SU-DHL-6 (cell line): Measurements from ENCODE around the gene MEF2C.
A peak's percentile ranks its signal among the peaks of the same experiment; 100 is the strongest.

Experiments
- H2AFZ ChIP-seq: fragments of 200-600 bp; sonication (generic); 2 replicates; pipeline ENCODE4 v1.6.1; 2014; ENCODE audit warnings: low read depth, mild to moderate bottlenecking, moderate library complexity, mixed read lengths, antibody characterized with exemption, low read length; ENCODE audit not compliant: severe bottlenecking
- H3F3A ChIP-seq: fragments of 200-600 bp; shearing (Covaris generic); 2 replicates; pipeline ENCODE4 v1.6.0; 2016; ENCODE audit warnings: antibody characterized with exemption, mild to moderate bottlenecking; ENCODE audit not compliant: insufficient read depth
- H3K27ac ChIP-seq: fragments of 200-600 bp; sonication (generic); 2 replicates; pipeline ENCODE4 v1.5.1; 2016; ENCODE audit warnings: low read depth, mild to moderate bottlenecking, low read length, moderate library complexity, mixed read lengths
- H3K27me3 ChIP-seq: fragments of 200-600 bp; sonication (generic), shearing (Covaris generic); 2 replicates; pipeline ENCODE4 v1.6.0; 2014; ENCODE audit warnings: mild to moderate bottlenecking, low read length
- H3K36me3 ChIP-seq: fragments of 200-600 bp; sonication (generic); 2 replicates; pipeline ENCODE4 v1.6.1; 2014; ENCODE audit warnings: mild to moderate bottlenecking, low read length, mixed read lengths
- H3K4me2 ChIP-seq: fragments of 300-600, 200-600 bp; shearing (Covaris generic), sonication (generic); 2 replicates; pipeline ENCODE4 v1.6.0; 2014; ENCODE audit warnings: low read length, low read depth, mild to moderate bottlenecking; ENCODE audit not compliant: poor library complexity, severe bottlenecking
- H3K4me3 ChIP-seq: fragments of 200-600 bp; sonication (generic); 2 replicates; pipeline ENCODE4 v1.5.1; 2014; ENCODE audit warnings: antibody characterized with exemption, low read length, mild to moderate bottlenecking, mixed read lengths; ENCODE audit not compliant: insufficient read depth, poor library complexity, severe bottlenecking
- H3K79me2 ChIP-seq: fragments of 200-600 bp; sonication (generic); 2 replicates; pipeline ENCODE4 v1.6.1; 2014; ENCODE audit warnings: mild to moderate bottlenecking, low read length, moderate library complexity; ENCODE audit not compliant: insufficient read depth
- H3K9ac ChIP-seq: fragments of 200-600 bp; sonication (generic); 2 replicates; pipeline ENCODE4 v1.7.0; 2014; ENCODE audit warnings: mild to moderate bottlenecking, low read length
- H3K9me2 ChIP-seq: fragments of 200-600 bp; sonication (generic); replicated peaks from 2 replicates; pipeline ENCODE4 v1.6.1; 2014; ENCODE audit warnings: low read length; ENCODE audit not compliant: insufficient read depth
- H3K9me3 ChIP-seq: fragments of 200-600 bp; sonication (generic); 2 replicates; pipeline ENCODE4 v1.6.1; 2014; ENCODE audit warnings: low read length, mixed read lengths; ENCODE audit not compliant: insufficient read depth
- H4K20me1 ChIP-seq: fragments of 200-600 bp; sonication (generic); 2 replicates; pipeline ENCODE4 v1.6.1; 2014; ENCODE audit warnings: low read depth, mild to moderate bottlenecking, antibody characterized with exemption, low read length, moderate library complexity, mixed read lengths
- CTCF ChIP-seq: fragments of 200-600 bp; sonication (generic); IDR thresholded peaks from one replicate; pipeline ENCODE4 v1.5.1; 2017; ENCODE audit warnings: antibody characterized with exemption, mild to moderate bottlenecking, low read length, moderate library complexity; ENCODE audit not compliant: insufficient read depth, poor library complexity, severe bottlenecking
- EZH2phosphoT487 ChIP-seq: fragments of 200-600 bp; sonication (generic), shearing (Covaris generic); conservative IDR thresholded peaks from 2 replicates; pipeline ENCODE4 v1.6.1; 2018; ENCODE audit warnings: mild to moderate bottlenecking, antibody characterized with exemption, low read length, moderate library complexity, mixed read lengths

The MEF2C gene

GRCh38 chr5:88734191-88734640, 148.8 kb downstream of the MEF2C start:
- Histone ChIP-seq H3K9me3 (no peaks in the 10 kb centered on the region), H4K20me1 (no peaks in the 10 kb centered on the region), H3K36me3 (no peaks in the 10 kb centered on the region), H3K79me2 (no peaks in the 10 kb centered on the region), H3K27me3 (no peaks in the 10 kb centered on the region), H3K9me2 (no peaks in the 10 kb centered on the region), H3K4me3 (peak overlapping the region; percentile 43), H3K9ac (peak overlapping the region; percentile 11; the same call in 1 of the 2 replicates), H2AFZ (no peak overlapping the region), H3K27ac (peak overlapping the region; percentile 70), H3K4me2 (peak overlapping the region; percentile 56), H3F3A (peaks cover 6% of the 10 kb centered on the region; the same call in 1 of the 2 replicates)
- no peak for TF ChIP-seq EZH2phosphoT487
- TF ChIP-seq CTCF = no peak

GRCh38 chr5:88732862-88733261, 150.1 kb downstream of the MEF2C start:
- Histone ChIP-seq H3K9me2 (no peaks in the 10 kb centered on the region), H3K27ac (peak overlapping the region; percentile 70), H3K9ac (0 out of 2 replicates have a peak overlapping the region, but pooled peaks have one; percentile 18), H3K4me2 (peak overlapping the region; percentile 56), H3K9me3 (no peaks in the 10 kb centered on the region), H3K36me3 (no peaks in the 10 kb centered on the region), H3F3A (peaks cover 9% of the 10 kb centered on the region; the same call in 1 of the 2 replicates), H3K4me3 (no peak overlapping the region), H3K27me3 (no peaks in the 10 kb centered on the region), H2AFZ (peak overlapping the region; percentile 19), H4K20me1 (no peaks in the 10 kb centered on the region), H3K79me2 (no peaks in the 10 kb centered on the region)
- TF ChIP-seq EZH2phosphoT487 (no peak), CTCF (no peak)

- H3F3A ChIP-seq = peaks cover 9% of the 10 kb centered on the region; the same call in 1 of the 2 replicates
- H3K9ac ChIP-seq = peak overlapping the region; percentile 18; the same call in 1 of the 2 replicates
- no peak overlapping the region for H3K4me3 ChIP-seq
- peak overlapping the region; percentile 56 for H3K4me2 ChIP-seq
- H3K79me2 ChIP-seq = no peaks in the 10 kb centered on the region
- TF ChIP-seq EZH2phosphoT487 (no peak), CTCF (no peak)
- no peaks in the 10 kb centered on the region for H3K9me2 ChIP-seq
- H4K20me1 ChIP-seq = no peaks in the 10 kb centered on the region
- no peaks in the 10 kb centered on the region for H3K36me3 ChIP-seq
- H3K9me3 ChIP-seq = no peaks in the 10 kb centered on the region
- H2AFZ ChIP-seq = peak overlapping the region; percentile 19
- peak overlapping the region; percentile 70 for H3K27ac ChIP-seq
- no peaks in the 10 kb centered on the region for H3K27me3 ChIP-seq
These were observed 150.8 kb downstream of the MEF2C start for GRCh38 chr5:88732181-88732633.
